Activated CD4-positive, alpha-beta T cell treated with anti-CD3 and anti-CD28 coated beads, Interleukin-2, amount 50 U/mL, for 1 hour (primary cell): ENCODE data around the gene TXNRD1.
"Not testable (repeated sequence)": the region's sequence is repeated elsewhere in the genome, so short reads cannot be mapped to it uniquely, and the experiment has no call there.

Experiments used
- DNase-seq: peaks from one replicate; pipeline ENCODE4 v3.0.0-alpha.2; 2020

Gene TXNRD1

GRCh38 chr12:104285740-104286515 lies 70.3 kb downstream of the TXNRD1 start:
- no peak for DNase-seq

- DNase-seq = peak; percentile 82
These were observed 71.2 kb downstream of the TXNRD1 start for GRCh38 chr12:104286516-104287482.

- DNase-seq = peak; percentile 81
These were observed 73.2 kb downstream of the TXNRD1 start for GRCh38 chr12:104288635-104289274.

- DNase-seq = no peak
These were observed 74.7 kb downstream of the TXNRD1 start for GRCh38 chr12:104290320-104290719.

GRCh38 chr12:104290855-104291254 lies 75.3 kb downstream of the TXNRD1 start:
- no peak for DNase-seq

GRCh38 chr12:104291867-104292524 lies 76.4 kb downstream of the TXNRD1 start:
- DNase-seq = no peak

GRCh38 chr12:104292872-104293794 lies 77.6 kb downstream of the TXNRD1 start:
- no peak for DNase-seq

GRCh38 chr12:104294158-104294859 lies 78.7 kb downstream of the TXNRD1 start:
- not testable (repeated sequence) for DNase-seq

GRCh38 chr12:104294927-104295668 lies 79.5 kb downstream of the TXNRD1 start:
- DNase-seq = no peak

GRCh38 chr12:104295954-104296353 lies 80.4 kb downstream of the TXNRD1 start:
- no peak for DNase-seq

- no peak for DNase-seq
These were observed 81.1 kb downstream of the TXNRD1 start for GRCh38 chr12:104296718-104297117.

- no peak for DNase-seq
These were observed 82.0 kb downstream of the TXNRD1 start for GRCh38 chr12:104297477-104298113.

- no peak for DNase-seq
These were observed 84.4 kb downstream of the TXNRD1 start for GRCh38 chr12:104299842-104300481.

- peak; percentile 91 for DNase-seq
These were observed 88.1 kb downstream of the TXNRD1 start, which contains the start of gene EID3 for GRCh38 chr12:104303538-104304151. Gene EID3, plus strand, starts transcription at chr12:104303739. Its CDS starts 196 bp downstream, at chr12:104303935.

GRCh38 chr12:104304261-104305009 lies 88.9 kb downstream of the TXNRD1 start:
- DNase-seq = no peak

GRCh38 chr12:104305349-104305748 lies 89.8 kb downstream of the TXNRD1 start:
- DNase-seq = no peak

GRCh38 chr12:104306376-104306775 lies 90.8 kb downstream of the TXNRD1 start:
- DNase-seq = no peak
